Activated effector memory CD4-positive, alpha-beta T cell treated with anti-CD3 and anti-CD28 coated beads, Interleukin-2, amount 50 U/mL, for 16 hours (primary cell): ENCODE results near the gene ABI3BP.

Source experiments
- DNase-seq: peaks from one replicate; pipeline ENCODE4 v3.0.0-alpha.2; 2020

ABI3BP gene

DNA sequence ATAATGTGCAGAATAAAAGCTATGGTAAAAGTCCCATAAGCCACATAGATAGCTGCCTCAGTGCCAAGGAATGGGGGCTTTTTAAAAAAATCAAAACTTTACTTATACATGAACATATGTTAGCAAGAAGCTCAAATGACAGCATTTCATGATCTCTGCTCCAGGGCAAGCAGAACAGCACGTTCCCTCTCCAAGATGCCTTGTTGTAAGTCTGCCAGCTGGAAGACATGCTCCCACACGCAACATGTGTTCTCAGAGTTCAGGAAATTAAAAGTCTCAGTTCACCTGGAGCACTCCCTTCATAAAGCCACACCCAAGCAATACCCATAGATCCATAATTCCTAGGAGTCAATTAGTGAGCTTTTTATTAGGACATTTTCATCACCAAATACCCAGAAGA is 52.2 kb downstream of the ABI3BP start:
- no peak for DNase-seq

DNA sequence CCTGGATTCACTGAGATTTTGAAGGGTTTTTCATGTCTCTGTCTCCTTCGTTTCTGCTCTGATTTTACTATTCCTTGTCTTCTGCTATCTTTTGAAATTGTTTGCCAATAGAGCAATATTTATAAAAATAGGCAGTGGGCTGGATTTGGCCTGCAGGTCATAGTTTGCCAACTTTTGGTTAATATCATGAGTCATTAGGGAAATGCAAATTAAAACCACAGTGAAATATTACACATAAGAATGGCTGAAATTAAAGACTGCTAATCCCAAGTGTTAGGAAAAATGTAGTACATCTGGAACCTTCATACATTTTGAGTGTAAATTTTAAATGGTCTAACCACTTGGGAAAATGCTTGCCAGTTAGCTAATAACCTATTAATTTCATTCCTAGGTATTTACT is 56.3 kb downstream of the ABI3BP start:
- no peak for DNase-seq

DNA sequence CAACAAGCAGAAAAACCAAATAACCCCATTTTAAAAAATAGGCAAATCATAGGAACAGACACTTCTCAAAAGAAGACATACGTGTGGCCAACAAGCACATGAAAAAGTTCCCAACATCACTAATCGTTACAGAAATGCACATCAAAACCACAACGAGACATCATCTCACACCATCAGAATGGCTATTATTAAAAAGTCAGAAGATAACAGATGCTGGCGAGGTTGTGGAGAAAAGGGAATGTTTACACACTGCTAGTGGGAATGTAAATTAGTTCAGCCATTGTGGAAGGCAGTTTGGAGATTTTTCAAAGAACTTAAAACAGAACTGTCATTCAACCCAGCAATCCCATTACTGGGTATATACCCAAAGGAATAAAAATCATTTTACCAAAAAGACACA is 60.7 kb downstream of the ABI3BP start:
- no peak for DNase-seq

DNA sequence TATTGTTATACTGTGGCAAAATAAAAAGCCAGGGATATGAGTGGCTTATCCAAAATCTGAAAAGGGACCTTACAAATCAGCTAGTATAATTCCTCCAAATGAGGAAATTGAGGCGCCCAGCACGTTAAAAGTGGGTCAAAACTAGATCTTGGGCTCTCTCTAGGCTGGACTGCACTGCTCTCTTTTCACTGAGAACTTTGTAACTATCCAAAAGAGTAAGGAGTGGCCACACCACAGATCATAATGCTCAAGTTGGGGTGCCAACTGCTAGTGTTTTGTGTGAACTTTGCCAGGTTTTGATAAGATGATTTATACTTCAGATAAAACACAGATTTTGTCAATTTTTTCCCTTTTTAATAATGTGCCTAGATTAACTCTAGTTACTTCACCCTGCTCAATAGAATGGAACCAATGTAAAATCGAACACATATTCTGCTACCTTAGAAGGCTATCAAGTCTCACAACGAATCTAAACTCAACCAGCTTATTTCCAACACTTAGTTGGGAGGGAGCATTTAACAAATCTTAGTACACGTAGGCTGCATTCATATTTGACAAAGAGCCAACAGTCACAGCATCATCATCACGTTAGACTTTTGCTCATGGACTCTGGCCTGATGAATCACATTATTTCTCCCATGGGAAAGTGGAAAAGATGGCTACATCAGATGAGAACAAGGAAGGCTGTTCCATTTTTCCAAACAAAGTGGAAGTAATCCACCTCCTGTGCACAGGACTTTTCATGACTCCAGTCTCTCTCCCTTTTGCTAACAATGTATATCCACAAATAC is 64.4 kb downstream of the ABI3BP start:
- no peak for DNase-seq

DNA sequence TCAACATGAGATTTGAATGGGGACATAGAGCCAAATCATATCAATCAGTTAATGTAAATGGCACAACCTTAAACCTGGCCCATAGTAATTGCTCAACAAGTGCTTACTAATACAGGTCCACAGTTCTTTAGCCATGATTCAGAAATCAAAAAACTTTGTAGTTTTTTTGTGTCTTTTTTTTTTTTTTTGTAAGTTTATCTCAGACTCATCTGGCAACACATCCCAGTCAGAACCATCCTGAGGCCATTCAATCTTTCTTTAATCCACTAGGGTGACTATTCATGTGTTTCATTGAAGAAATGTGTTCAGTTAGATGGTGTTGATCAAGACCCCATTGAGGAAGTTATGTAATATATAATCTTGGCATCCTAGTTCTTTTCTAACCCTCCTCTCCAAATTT is 65.4 kb downstream of the ABI3BP start:
- no peak for DNase-seq

DNA sequence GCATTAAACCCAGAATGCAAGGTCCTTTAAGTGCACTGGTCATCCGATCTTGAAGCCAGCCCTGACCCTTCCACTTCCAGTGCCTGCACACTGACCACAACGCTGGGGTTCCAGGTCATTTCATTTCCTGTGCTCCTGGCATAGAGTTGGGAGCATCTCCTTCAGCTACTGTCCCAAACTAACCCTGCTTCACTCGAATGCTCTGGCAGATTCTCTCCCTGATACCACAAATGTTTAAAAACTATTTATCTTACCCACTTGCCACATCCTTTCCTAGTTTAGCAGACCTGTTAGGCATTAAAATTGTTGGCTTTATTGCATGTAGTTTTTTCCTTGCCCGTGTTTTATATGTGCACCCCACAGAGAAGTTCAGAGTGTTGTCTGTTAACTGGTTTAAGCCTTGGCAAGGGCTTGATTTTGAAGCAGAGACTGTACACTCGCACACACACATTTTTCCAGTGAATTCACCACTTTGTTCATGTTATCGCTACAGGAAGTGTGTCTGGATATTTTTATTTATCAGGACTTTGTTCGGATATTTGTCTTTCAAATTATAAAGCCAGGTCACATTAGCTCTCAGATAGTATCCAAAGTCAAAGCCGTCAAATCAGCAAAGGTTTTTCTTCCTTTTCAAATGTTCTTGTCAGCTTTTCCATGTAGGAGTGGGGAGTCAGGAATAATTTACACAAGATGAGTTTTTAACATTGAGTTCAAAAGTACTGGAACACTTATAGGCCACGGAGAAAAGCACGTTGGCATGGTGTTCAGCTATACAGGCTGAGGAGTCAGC is 77.3 kb downstream of the ABI3BP start:
- no peak for DNase-seq

DNA sequence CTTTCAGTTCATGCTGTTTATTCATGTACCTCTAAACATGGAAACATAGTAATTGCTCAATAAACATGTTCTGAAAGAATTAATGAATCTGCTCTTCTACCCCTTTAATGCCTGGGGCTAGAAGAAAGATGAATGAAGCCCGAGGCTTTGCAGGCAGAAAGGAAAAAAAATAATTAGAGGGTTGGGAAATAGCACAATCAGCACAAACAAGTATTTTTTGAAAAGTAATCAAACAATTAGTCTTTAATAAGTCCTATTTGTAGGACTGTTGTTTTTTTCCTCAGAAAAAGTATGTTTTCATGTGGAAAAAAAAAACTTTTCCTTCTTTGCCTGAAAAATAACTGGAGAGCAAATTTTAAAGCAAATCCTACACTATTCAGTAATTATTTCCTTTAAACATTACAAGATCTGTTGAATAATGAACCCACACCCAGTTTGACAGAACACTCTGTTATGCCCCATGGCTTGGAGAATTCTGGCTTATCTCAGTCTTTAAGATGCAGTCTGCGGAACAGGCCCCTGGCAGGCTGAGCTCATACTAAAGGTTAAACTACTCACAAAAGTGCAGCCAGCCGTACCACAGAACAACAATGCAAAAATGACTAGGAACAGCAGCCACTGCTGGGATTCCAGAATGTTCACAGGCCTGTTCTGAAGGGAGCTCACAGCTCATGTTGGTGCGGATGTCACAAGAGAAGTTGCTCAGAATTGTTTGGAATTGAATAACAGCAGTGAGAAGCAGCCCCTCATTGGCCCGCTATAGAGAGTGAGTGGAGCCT is 79.2 kb downstream of the ABI3BP start:
- no peak for DNase-seq

DNA sequence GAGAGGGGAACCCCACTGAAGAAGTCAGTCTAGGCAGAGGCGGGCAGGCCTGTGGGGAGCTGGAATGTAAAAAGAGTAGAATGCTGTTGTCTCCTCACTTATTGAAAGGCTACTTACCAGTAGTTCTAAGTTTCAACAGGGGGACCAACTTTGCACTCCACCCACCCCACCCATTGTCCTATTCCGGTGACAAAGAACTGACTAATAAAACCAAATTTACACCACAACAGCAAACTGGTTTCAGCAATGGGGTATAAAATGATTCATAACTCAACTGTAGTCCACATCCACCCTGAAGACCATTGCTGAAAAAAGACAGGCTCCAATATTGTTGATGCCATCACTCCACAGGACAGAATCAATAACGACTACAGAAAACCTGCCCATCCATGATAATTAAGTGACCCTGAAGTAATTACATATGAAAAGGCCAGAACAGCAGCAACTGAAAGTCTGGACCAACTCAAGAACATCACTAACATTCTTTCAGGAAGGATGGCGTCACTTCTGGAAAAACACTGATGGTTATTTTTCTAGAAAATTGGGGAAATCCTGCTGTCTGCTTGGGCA is 80.2 kb downstream of the ABI3BP start:
- no peak for DNase-seq

DNA sequence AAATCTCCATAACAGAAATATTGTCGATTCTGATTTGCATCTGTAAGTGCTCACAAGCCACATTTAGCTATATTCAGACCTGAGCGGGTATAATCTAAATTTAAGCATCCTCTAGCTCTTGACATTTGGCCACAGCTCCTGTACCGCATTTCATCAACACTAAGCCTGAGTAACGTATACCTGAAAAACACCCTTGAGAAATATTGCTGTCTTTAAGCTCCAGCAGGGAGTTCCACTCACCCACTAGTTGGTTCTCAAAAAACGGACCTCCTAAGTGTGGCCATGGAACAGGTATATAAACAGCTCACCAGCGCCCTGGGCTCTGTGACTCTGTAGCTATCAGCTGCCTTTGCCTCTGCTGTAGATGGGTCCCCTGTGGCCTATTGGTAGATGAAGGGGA is 80.7 kb downstream of the ABI3BP start:
- DNase-seq, result no peak

DNA sequence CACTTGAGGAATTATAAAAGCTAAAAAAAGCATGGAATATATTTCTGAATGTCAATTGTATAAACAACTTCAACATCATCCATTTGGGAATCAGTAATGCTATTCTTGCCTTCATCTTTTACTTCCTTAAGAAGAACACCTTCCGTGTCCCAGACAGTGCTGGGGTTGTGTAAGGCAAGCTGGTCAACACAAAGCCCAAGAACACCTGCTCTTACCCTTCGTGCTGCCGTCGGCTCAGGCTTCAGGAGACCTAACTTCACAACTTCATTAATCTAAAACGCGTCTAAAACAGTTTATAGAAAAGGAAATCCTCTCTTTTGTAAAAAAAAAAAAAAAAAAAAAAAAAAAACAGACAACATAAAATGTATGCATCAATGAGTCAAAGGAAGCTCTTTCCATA is 81.3 kb downstream of the ABI3BP start:
- no peak for DNase-seq

DNA sequence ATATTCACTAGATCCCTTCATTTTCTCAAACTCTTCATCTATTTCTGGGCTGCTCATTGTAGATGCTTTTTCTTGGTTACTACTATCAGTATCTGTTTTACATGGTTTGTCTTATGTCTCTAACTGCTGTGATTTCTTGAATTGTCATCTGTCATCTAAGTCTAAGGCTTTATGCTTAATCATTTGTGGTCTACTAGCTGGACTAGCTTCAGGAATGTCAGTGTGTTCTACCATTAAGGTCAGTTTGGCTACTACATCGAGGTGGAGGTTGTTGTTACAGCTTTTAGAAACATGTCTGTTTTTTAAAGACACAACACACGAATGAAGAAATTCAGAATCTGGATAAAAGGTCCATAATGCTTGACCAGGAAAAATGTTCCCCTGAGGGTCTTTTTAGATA is 82.2 kb downstream of the ABI3BP start:
- DNase-seq, result no peak

DNA sequence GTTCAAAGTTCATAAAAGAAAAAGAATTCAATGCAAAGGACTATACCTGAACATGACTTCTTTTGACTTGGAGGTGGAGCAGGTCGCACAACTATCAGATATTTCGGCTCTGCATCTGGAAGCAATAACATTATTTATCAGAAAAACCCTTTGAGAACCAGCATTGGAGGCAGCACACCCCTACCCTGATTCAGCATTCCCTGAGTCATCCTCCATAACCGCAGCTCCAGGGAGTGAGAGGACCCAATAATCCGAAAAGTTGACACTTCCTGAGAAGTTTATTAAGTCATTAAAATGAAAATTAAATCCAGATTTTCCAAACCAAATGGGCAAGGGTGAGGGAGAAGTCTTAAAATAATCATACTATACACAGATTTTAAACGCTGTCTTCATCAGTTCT is 90.6 kb downstream of the ABI3BP start:
- no peak for DNase-seq

DNA sequence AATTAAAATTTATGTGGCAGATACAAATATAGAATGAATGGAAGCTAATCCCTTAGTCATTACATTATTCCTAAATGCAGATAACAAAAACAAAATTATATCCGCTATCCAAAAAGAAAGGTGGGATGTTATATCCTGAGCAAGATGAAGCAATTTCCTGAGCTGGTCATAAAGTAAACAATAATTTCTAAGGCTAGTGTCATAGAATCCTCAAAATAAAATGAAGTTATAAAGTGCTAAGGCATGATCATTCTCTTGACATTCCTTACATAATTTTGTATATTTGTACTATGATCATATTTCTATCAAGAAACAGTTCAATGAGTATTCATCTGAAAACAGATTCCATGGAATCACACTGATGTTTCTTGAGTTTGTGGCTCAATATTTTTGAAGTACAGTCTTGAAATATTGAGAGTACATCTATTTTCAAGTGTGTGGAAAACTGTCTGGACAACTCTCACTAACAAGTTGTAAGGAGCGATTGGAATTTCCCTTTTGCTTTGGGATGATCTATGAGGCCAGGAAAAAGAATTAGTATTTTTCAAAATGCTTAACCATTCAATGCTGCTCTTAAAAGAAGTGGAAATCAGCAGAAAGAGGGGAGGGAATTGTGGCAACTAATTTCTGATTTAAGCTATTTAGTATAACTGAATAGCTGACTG is 92.4 kb downstream of the ABI3BP start:
- DNase-seq, result no peak

DNA sequence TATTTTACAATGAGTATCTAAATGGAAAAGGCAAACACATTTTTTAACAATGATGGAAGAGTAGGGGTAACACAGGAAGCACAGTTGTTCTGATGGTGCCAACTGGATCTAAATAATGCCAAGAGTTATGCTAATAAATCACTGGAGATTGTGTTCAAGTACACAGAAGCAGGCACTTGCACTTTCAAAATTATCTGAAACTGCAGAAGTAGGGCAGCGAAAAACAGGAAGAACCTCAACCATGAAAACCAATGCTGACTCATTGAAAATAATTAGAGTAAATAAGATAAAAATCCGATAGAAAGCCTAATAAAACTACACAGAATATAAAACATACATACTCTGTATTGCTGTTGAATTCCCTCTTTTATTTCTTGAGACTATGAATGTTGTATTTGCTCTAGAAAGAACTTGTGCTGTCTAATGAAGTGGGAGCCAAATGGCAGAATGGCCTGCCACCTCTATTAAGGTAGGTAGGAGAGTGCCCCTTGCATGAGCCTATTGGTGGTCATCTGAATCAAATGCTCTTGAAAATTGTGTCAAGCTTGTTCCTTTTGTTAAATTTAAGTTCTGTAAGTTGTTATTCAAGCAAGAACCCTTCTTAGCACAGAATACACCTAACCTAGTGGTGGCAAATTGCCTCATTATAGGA is 93.7 kb downstream of the ABI3BP start:
- DNase-seq, result no peak

DNA sequence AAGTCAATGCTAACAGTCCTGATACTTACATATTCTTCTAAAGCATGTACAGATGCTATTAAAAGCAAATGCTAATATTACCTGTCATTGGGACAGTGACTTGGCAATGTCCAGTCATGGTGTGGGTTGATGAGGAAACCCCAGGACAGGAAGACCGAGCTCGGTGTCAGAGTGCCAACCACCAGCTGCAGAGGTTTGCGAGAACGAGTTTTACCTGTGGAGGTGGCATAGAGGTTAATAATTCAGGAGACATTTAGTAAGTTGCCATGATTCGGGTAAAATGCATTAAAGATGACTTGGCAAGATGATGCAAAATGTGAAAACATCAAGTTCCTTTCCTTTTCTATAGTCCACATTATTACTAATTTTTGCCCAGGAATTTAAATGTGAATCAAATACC is 94.5 kb downstream of the ABI3BP start:
- DNase-seq, result no peak

DNA sequence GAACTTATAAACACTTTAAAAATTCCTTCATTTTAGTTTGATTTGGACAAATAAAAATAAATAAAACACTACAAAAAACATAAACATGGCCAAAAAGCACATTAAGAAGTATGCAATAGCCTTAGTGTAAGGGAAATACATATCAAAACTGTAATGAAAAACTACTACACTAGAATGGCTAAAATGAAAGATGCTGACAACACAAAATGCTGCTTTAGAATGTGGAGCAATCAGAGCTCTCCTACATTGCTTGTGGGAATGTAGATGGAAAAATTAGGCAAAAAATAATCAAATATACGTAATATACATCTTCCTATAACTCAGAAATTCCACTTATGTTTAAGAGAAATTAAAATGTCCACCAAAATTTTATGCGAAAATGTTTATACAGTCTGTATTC is 96.2 kb downstream of the ABI3BP start:
- DNase-seq, result no peak

DNA sequence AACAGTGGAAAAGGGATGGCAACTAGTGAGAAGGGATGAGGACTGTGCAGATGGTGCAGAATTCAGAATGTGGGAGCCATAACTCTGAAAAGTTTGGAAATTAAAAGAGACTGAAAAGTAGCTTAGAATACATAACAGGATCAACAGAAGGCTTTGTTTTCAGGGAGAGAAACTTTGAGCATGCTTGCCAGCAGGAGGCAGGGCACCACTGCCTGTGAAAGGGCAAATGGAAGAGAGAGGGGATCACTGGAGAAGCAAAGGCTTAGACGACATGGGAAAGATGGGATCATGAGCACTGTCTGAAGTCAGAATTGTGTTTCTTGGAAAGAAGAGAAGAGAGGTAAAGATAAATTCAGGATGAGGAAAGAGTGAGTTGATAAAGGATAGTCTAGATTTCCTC is 99.6 kb downstream of the ABI3BP start:
- DNase-seq, result no peak

DNA sequence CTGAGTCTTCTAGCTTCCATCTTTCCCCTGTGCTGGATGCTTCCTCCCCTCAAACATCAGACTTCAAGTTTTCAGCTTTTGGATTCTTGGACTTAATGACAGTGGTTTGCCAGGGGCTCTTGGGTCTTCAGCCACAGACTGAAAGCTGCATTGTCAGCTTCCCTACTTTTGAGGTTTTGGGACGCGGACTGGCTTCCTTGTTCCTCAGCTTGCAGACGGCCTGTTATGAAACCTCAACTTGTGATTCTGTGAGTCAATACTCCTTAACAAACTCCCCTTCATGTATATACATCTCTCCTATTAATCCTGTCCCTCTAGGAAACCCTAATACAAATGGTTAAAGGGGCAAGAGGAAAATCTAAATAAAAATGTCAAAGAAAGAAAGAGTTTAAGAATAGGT is 100.1 kb downstream of the ABI3BP start:
- DNase-seq, result no peak

DNA sequence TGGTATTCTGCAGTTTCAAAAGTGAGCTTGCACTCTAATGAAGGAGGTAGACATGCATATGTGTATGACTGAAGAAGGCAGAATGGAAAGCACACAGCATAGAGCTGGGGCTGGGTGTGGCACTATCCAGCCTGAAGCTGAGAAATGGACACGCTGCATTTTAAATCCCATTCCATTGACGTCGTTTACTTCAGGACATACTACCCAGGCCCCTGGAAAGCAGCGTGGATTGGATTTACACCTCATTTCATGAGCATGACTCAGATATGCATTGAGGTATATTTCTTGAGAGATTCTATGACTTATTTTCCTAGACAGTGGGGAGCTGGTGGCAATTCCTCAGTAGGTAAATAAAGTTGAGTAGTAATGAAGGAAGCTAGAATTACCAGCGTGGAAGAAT is 101.4 kb downstream of the ABI3BP start:
- DNase-seq, result no peak

DNA sequence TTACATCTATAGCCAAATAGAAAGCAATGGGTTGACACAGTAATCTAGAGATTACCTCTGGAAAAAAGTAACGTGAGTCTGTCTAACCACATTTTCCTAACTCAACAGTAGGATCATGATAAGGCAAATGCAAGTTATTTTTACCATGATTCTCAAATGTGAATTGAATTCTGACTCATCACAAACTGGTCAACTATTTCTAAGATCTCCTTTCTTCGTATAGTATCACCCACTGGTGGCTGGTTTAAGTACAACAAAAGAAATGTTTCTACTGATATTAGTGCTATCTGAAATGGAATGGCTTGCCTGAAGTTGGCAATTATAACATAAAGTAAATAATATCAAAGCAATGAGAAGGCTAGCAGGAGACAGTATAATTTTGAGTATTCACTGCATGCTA is 102.2 kb downstream of the ABI3BP start:
- DNase-seq, result no peak

DNA sequence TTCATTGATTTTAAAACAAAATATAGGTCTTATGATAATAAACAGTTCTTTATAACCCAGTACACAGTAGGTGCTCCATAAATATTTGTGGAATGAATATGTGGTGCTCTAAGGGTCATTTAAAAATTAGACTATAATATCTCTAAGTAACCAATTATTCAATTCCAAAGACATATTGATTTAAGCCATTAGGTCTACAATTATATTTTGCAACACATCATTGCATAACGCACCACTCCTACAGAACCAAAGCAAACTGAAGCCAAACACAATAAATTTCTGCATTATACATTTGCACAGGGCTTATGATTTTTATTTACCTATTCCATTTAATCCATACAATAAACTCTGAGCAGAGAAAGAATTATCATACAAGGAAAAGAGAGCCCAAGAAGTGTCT is 104.3 kb downstream of the ABI3BP start:
- no peak for DNase-seq

DNA sequence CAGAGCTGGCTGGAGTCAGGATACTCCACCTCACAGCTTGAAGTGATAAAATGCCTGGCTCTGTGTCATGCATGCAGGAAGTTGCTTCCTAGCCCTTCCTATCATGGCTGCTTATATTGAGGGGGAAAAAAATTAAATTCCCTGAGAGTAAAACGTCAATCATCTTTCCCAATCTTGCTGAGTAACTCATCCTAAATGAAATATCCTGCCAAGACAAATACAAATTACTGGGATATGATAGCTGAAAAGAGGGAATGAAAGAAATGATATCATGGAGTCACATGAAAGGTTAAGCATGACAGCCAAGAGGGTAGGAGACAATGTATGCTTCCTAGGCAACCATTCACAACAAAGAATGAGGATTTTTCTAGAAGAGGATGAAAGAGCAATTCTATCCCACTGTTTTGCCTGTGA is 110.6 kb downstream of the ABI3BP start:
- no peak for DNase-seq
